NB4 (cell line): ENCODE data around the gene CNTN6.
"Not testable (repeated sequence)": the region's sequence is repeated elsewhere in the genome, so short reads cannot be mapped to it uniquely, and the experiment has no call there.

Experiments
- DNase-seq: peaks from one replicate; pipeline ENCODE4 v3.0.0; 2010; ENCODE audit warnings: low read depth
- H3K4me3 ChIP-seq: one replicate; pipeline ENCODE4 v1.5.1; 2011; ENCODE audit warnings: mild to moderate bottlenecking, low read depth, low read length, moderate library complexity
- CTCF ChIP-seq: IDR thresholded peaks from one replicate; pipeline ENCODE4 v1.5.1; 2012; ENCODE audit warnings: low read depth, low read length
- MAX ChIP-seq: IDR thresholded peaks from 2 replicates; pipeline ENCODE4 v1.6.1; 2011; ENCODE audit warnings: low read depth, low read length
- MYC ChIP-seq: IDR thresholded peaks from 2 replicates; pipeline ENCODE4 v1.6.1; 2011; ENCODE audit warnings: low read depth, low read length
- POLR2A ChIP-seq: IDR thresholded peaks from 2 replicates; pipeline ENCODE4 v1.6.1; 2011; ENCODE audit warnings: mild to moderate bottlenecking; ENCODE audit not compliant: insufficient read length; ENCODE audit errors: extremely low read depth

CNTN6 gene

GRCh38 chr3:1380926-1381646, 288.3 kb downstream of the CNTN6 start:
- no peak for TF ChIP-seq CTCF
- no peak for TF ChIP-seq MYC
- TF ChIP-seq POLR2A: no peak
- no peak for TF ChIP-seq MAX
- H3K4me3 ChIP-seq: no peak overlapping the region
- DNase-seq: peak; percentile 9

GRCh38 chr3:1381647-1382036, 288.8 kb downstream of the CNTN6 start:
- no peak for DNase-seq
- TF ChIP-seq POLR2A (no peak), CTCF (no peak), MAX (no peak), MYC (no peak)
- no peak overlapping the region for H3K4me3 ChIP-seq

GRCh38 chr3:1387396-1387905, 294.6 kb downstream of the CNTN6 start:
- not testable (repeated sequence) for DNase-seq, H3K4me3 ChIP-seq

- TF ChIP-seq POLR2A: no peak
- TF ChIP-seq MYC: no peak
- TF ChIP-seq CTCF: no peak
- no peak for TF ChIP-seq MAX
- no peak for DNase-seq
- H3K4me3 ChIP-seq: no peak overlapping the region
These were observed 301.4 kb downstream of the CNTN6 start for GRCh38 chr3:1394188-1394587.

GRCh38 chr3:1400571-1400970, 307.7 kb downstream of the CNTN6 start:
- TF ChIP-seq CTCF (no peak), MYC (no peak), POLR2A (no peak), MAX (no peak)
- DNase-seq: no peak
- no peak overlapping the region for H3K4me3 ChIP-seq

GRCh38 chr3:1404270-1404962, 311.6 kb downstream of the CNTN6 start:
- TF ChIP-seq MAX (no peak), POLR2A (no peak), CTCF (no peak)
- no peak for DNase-seq
- no peak overlapping the region for H3K4me3 ChIP-seq
